Measurements from ENCODE around the gene GFAP.
A peak's percentile ranks its signal among the peaks of the same experiment; 100 is the strongest.

The GFAP gene

DNA sequence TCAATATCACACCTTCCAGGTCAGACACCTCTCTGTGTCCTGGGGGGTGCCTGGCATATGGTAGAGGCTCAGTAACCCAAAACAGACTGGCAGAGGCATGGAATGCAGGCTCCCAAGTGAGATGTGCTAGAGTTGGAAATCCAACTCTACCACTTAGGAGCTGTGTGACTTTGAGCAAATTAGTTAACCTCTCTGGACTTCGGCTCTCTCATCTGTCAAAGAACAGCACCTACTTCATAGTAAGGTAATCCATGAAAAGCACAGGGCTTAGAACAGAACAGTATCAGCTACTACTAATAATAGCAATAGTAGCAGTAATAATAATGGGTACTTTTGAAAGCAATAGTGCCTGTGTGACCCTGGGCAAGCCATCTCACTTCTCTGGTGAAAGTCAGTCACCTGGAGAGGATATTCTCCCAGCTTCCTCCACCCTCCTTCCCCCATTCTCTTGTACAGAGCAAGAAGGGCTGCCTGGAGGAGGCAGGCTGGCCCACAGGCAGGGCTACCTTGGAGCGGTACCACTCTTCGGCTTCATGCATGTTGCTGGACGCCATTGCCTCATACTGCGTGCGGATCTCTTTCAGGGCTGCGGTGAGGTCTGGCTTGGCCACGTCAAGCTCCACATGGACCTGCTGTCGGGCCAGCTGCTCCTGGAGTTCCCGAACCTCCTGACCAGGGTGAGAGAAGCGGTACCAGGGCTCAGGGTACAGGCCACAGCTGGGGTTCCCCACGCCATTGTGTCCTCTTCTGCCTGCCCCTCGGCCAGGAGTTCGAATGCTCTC is 2.3 kb downstream of the GFAP start:
- DNase-seq: no peak

DNA sequence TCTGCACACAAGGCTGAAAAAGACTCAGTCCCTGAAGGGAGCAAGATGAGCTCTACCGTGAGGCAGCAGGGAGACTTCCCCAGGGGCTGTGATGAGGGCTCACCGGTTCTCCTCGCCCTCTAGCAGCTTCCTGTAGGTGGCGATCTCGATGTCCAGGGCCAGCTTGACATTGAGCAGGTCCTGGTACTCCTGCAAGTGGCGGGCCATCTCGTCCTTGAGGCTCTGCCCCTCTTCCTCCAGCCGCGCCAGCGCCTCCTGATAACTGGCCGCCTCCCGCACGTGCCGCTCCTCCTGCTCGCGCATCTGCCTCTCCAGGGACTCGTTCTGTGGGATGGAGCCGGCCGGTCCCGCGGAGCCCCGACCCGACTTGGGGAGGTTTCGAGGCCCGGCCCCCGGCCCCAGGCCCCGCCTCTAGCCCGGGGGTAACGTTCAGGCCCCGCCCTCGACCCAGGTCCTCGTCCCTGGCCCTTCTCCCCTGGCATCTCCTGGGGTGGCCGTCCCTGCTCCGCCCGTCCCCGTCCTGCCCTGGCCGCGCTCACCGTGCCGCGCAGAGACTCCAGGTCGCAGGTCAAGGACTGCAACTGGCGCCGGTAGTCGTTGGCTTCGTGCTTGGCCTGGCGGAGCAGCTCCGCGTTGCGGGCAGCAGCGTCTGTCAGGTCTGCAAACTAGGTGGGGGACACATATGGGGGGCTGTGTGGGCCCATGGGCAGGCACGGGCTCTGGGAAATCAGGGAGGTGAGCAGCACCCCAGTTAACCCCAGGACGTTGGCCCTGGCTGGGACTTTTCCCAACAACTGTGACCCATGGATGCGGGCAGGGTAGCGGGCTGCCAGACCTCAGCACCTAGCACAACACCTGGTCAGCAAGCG is 3.9 kb downstream of the GFAP start:
- DNase-seq: peak; percentile 40

DNA sequence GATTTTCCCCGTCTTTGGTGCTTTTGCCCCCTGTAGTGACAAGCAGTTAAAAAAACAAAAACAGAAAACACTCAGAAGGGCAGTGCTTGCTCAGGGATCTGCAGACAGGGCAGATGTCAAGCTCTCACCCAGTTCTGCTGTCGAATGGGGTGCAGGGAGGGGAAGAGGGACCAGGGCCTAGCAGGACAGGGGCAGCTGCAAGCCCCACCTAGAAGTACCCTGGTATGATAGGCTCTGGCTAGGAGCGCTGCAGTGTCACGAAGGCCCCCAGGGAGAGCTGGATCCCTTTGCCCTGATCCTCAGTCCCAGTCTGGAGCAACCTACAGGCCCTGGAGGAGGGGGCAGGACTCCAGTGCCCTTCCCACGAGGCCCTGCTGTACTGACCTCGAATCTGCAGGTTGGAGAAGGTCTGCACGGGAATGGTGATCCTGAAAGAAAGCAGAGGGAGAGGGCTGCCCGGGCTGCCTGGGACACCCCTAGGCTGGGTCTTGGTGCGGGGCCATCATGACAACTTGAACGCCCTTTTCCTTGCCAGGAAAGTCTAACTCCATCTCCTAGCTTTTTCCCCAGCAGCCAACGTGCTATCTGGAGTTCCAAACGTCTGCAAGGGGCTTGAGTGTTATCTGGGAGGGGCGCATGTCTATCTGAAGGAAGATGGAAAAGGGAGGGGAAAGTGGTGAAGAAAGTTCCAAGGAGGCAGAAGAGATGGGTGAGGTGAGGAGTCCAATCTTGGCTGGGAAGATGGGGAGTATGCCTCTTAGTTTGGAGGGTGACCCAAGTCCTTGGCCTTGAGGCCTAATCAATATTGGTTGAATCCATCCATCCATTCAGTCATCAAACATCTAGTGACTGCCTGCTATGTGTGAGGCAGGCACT is 4.8 kb downstream of the GFAP start:
- no peak for DNase-seq

GRCh38 chr17:44909681-44910144 is 5.6 kb downstream of the GFAP start:
- DNase-seq: no peak

DNA sequence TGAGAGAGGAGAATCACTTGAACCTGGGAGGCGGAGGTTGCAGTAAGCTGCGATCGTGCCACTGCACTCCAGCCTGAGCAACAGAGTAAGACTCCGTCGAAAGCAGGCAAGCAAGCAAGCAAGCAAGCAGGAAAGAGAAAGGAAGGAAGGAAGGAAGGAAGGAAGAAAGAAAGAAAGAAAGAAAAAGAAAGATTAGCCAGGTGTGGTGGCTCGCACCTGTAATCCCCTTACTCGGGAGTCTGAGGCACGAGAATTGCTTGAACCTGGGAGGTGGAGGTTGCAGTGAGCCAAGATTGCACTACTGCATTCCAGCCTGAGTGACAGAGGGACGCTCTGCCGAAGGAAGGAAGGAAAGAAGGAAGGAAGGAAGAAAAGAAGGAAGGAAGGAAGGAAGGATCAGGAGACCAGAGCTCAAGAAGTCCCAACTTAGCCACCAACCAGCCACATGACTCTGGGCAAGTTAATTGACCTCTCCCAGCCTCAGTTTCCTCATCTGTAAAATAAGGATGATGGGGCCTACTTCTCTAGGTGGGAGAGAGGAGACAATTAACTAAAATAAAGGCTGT is 6.5 kb downstream of the GFAP start:
- DNase-seq: no peak

DNA sequence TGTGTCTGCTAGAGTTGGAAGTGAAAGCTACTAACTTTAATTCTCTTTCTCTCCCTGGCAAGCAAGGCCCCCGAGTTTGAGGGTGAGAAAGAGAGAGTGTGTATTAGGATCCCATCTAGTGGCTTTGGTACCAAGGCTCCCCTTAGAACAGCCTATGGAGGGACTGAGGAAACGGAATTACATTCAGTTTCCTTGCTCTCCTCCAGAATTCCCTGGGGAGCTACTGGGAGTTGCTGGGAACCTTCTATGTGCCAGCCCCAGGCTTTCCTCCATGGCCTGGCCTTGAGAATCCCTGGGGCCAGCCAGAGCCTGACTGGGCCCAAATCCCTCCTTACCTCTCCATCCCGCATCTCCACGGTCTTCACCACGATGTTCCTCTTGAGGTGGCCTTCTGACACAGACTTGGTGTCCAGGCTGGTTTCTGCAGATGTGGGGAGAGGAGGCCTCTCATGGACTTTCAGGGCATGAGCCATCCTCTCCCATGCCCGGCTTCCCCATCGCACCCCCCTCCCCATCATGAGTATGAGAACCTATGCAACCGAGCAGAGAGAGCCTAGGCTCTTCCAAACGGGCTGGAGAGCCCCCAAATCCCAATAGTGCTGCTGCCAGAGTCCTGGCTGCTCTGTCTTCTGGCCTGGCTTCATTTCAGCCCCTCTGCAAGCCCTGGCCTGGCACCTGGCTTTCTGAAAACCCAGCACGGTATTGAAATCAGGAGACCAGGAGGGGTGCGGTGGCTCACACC is 7.4 kb downstream of the GFAP start:
- no peak for DNase-seq

- no peak for DNase-seq
These were observed 8.3 kb downstream of the GFAP start for GRCh38 chr17:44906763-44907728.

DNA sequence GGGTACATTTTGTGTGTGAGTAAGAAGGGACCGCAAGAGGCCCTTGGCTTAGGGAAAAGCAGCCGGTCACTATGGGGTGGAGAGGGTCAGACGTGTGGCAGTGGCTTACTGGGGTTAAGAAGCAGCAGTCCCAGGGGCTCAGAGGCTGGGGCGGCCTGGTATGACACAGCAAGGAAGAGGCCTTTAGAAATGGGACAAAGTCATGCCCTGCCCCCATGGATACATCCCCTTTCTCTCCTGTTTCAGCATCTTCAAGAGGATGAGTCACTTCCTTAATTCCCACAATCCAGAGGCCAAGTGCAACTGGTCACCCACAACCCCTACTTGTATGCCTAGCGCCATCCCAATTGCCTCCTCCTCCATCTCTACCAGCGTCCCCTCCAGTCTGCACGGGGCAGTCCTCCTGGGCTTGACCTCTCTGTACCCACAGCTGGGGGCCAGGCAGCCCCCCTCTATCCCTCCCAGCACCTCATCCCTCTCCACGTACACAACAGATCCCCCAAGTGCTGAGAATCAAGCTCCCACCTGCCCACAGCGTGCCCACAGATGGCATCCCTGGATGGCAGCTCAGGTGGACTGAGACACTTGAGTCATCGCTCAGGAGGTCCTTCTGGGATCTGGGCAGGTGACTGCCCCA is 9.2 kb downstream of the GFAP start:
- DNase-seq: no peak

GRCh38 chr17:44905006-44906000 is 10.0 kb downstream of the GFAP start:
- DNase-seq: no peak

DNA sequence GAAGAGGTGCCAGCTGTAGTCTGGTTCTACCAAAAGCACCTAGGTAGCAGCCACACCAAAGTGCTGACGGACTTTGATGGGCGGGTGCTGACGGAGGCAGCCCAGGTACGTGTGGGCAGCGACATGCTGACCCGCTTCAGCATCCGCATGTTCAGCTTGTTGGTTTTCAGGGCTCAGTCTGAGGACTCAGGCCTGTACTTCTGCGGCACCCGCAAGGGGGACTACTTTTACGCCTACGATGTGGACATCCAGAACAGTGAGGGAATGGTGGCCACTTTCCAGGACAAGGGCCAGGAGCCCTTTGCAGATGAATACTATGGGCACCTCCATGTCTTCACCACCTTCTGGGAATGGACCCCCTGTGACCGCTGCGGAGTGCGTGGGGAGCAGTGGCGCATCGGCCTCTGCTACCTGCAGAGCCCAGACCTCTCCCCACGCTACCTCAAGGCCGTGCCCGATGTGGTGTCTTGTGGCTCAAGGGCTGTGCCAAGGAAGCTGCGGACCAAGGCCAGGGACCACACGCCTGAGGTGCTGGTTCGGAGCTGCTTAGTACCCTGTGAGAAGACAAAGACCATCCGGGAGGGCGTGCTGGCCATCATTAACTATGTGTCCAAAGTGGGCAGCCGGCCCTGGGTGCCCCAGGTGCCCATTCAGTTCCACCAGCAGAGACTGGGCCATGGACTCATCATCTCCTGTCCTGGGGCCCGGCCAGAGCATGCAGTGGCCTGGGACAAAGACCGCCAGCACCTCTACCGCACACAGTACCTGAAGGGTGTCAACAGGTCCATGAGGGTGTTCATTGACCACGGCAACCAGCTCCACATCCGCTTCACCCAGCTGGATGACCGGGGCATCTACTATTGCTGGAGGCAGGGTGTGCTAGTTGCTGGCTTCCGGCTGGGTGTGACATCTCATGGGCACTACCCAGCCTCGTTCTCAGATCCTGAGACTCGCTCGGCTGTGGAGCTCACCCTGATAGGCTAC is 11.0 kb downstream of the GFAP start:
- no peak for DNase-seq

DNA sequence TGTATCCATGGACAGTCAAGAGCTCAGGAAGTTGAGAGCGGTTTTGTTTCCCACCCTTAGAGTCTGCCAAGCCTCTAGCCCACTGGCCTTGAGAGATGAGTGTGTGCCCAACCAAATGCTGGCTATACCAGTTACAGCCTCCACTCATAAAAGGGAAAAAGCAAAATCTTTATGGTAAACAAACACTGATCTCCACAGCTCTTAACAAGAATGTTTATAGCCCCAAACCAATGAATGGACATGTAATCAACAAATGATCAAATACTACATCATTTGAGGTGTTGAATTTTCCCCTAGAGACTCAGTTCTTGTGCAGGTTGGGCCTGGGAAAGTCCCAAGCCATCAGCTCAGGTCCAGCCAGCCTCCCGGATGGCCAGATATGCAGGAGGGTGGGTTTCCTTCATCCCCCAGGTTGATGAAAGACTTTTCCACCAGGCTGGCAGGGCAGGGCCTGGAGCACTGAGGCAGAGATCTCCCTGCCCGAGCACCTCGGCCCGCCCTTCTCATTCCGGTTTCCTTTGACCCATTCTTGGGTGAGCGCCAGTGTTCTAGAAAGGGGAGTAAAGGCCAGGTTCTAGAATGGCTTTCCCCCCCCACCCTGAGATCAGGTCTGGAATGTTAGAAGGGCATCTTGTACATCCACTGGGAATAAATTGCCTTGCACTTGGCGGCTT is 12.2 kb downstream of the GFAP start:
- no peak for DNase-seq

DNA sequence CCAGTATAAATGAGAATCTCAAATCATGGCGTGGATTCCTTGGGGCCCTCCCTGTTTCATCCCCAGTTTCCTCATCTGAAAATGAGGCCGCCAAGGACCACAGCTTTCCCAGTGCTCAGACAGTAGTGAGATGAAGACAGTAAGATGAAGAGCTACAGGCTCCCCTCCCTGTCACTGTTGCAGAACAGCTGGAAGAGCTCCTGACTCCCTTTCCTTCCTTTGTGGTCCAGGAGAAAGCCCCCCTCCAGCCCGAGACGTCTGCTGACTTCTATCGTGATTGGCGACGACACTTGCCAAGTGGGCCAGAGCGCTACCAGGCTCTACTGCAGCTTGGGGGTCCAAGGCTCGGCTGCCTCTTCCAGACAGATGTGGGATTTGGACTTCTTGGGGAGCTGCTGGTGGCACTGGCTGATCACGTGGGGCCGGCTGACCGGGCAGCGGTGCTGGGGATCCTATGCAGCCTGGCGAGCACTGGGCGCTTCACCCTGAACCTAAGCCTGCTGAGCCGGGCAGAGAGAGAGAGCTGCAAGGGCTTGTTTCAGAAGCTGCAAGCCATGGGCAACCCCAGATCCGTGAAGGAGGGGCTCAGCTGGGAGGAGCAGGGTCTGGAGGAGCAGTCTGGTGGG is 13.1 kb downstream of the GFAP start:
- no peak for DNase-seq

DNA sequence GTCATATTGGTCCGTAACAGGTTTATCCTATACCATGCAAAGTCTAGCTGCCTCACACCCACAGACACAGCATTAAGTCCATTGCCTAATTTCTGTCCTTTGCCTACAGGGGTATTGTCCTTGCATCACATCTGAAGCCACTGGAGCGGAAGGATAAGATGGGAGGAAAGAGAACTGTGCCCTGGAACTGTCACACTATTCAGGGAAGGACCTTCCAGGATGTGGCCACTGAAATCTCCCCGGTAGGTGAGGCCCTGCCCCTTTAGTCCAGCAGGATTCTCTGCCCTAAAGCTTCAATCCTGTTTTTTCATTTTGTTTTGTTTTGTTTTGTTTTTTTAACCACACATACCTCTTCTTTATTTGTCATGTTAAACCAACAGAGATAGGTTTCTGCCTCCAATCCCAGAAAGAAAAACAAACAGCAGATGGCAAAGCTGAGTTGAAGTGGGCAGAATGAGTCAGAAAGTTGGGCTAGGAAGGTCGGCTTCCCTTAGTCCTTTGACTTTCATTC is 13.8 kb downstream of the GFAP start:
- DNase-seq: peak; percentile 37

- no peak for DNase-seq
These were observed 14.4 kb downstream of the GFAP start for GRCh38 chr17:44900894-44901293.

GRCh38 chr17:44899074-44899782 is 16.1 kb downstream of the GFAP start, which contains the start of gene EFTUD2:
EFTUD2 (minus strand) TSS chr17:44899445; CDS start chr17:44894521, 4,924 bp downstream.
- peak; percentile 94 for DNase-seq

DNA sequence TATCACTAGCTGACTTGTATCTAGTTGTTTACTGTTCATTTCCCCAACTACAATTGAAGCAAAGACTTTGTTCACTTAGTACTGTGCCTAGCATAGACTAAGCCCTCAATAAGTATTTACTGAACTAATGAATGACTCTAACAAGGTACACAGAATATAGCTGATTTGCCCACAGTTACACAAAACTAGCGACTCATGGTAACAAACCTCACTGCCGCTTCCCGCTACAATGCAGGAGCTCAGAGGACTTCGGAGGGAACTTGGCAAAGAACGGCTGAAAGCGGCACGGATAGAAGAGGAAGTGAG is 16.6 kb downstream of the GFAP start:
- DNase-seq: no peak
